Measurements from ENCODE around the gene USP37.

The USP37 gene

DNA sequence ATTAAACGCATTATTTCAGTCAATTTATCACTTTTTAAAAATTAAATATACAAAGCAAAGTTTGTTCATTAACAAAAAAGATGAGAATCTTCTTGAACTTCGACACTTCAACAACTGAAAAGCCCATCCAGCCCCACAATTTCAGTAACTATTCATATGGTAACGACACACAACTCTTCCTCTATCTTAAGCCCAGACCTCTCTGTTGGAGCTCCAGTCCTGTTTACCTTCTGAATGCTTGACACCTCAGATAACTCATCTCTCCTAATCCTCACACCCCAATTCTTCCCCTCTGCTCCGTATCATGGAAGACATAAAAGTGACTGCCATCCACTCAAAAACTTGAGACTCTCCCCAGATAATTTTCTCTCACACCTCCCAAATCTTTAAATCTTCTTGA, 12.6 kb downstream of the USP37 start:
- TF ChIP-seq, protein P1, sequence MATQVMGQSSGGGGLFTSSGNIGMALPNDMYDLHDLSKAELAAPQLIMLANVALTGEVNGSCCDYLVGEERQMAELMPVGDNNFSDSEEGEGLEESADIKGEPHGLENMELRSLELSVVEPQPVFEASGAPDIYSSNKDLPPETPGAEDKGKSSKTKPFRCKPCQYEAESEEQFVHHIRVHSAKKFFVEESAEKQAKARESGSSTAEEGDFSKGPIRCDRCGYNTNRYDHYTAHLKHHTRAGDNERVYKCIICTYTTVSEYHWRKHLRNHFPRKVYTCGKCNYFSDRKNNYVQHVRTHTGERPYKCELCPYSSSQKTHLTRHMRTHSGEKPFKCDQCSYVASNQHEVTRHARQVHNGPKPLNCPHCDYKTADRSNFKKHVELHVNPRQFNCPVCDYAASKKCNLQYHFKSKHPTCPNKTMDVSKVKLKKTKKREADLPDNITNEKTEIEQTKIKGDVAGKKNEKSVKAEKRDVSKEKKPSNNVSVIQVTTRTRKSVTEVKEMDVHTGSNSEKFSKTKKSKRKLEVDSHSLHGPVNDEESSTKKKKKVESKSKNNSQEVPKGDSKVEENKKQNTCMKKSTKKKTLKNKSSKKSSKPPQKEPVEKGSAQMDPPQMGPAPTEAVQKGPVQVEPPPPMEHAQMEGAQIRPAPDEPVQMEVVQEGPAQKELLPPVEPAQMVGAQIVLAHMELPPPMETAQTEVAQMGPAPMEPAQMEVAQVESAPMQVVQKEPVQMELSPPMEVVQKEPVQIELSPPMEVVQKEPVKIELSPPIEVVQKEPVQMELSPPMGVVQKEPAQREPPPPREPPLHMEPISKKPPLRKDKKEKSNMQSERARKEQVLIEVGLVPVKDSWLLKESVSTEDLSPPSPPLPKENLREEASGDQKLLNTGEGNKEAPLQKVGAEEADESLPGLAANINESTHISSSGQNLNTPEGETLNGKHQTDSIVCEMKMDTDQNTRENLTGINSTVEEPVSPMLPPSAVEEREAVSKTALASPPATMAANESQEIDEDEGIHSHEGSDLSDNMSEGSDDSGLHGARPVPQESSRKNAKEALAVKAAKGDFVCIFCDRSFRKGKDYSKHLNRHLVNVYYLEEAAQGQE (IDR thresholded peaks at IDR 0.05; ENCODE audit: insufficient read depth in 1 of 2, low read depth in 2 of 2, low read length in 2 of 2), result no peak
- TF ChIP-seq TAF1 (IDR thresholded peaks at IDR 0.05; ENCODE audit: borderline replicate concordance, insufficient read depth, low read length) (no peak), FOXP2 (optimal IDR thresholded peaks at IDR 0.05; ENCODE audit: borderline replicate concordance, extremely low read depth, extremely low read length, insufficient read depth) (no peak), POLR2AphosphoS5 (IDR thresholded peaks at IDR 0.05; ENCODE audit: low read depth, low read length) (no peak), SIN3A (IDR thresholded peaks at IDR 0.05; ENCODE audit: borderline replicate concordance, insufficient read depth, low read length) (no peak)

DNA sequence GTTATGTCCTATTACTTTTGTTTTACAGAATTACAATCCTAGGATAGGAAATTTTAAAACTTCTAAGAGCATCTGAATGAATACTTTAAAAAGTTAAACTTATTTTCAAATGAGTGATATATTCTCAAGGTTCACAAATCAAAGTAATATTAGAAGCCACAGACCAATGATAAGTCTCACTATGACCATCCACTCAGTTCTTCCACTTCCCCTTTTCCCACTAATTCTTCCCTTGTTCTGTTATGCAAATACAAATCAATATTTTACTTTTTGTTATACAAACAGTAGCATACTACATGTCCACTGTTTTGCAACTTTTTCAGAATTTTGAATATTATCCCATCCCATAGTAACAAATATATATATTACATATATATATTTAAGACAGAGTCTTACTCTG, 20.2 kb downstream of the USP37 start:
- no peak for TF ChIP-seq TAF1 (IDR thresholded peaks at IDR 0.05; ENCODE audit: borderline replicate concordance, insufficient read depth, low read length)
- TF ChIP-seq, protein P1 (IDR thresholded peaks at IDR 0.05; ENCODE audit: insufficient read depth in 1 of 2, low read depth in 2 of 2, low read length in 2 of 2), result no peak
- TF ChIP-seq FOXP2 (optimal IDR thresholded peaks at IDR 0.05; ENCODE audit: borderline replicate concordance, extremely low read depth, extremely low read length, insufficient read depth), result no peak
- TF ChIP-seq POLR2AphosphoS5 (IDR thresholded peaks at IDR 0.05; ENCODE audit: low read depth, low read length), result no peak
- TF ChIP-seq SIN3A (IDR thresholded peaks at IDR 0.05; ENCODE audit: borderline replicate concordance, insufficient read depth, low read length), result no peak

DNA sequence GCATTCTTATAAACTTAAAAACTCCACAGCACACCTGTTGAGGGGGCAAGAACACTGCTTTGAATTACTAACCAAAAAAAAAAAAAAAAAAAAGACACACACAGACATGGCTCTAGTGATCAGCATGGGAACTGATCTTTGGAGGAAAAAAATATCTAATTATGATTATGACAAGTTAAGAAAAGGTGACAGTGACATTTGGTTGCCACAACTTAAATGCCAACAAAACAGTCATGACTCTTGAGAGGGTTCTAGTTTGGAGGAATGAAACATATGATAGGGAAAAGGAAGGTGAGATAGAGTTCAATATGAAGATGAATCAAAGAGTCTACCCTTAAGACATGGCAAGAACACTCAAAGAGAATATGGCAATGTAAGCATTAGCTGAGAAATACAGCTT, 20.6 kb downstream of the USP37 start:
- TF ChIP-seq POLR2AphosphoS5 (IDR thresholded peaks at IDR 0.05; ENCODE audit: low read depth, low read length) (no peak), FOXP2 (optimal IDR thresholded peaks at IDR 0.05; ENCODE audit: borderline replicate concordance, extremely low read depth, extremely low read length, insufficient read depth) (no peak)

DNA sequence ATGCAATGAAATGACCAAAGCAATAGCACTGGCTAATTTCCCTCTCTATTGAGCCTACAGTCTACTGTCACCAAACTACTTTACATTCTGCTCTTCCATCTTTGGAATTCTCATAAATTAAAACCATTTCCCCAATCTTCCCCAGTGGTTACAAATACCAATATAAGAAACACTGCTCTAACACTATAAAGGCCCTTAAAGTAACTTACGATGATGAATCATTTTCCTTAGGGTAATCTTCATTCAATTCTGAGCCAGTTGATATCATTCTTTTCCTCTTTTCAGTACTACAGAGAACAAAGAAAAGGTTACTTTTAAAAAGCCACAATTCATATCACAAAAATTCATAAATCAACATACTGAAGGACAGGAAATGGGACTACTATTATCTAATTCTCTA, 22.1 kb downstream of the USP37 start:
- TF ChIP-seq TAF1 (IDR thresholded peaks at IDR 0.05; ENCODE audit: borderline replicate concordance, insufficient read depth, low read length) (no peak), SIN3A (IDR thresholded peaks at IDR 0.05; ENCODE audit: borderline replicate concordance, insufficient read depth, low read length) (no peak), POLR2AphosphoS5 (IDR thresholded peaks at IDR 0.05; ENCODE audit: low read depth, low read length) (no peak), FOXP2 (optimal IDR thresholded peaks at IDR 0.05; ENCODE audit: borderline replicate concordance, extremely low read depth, extremely low read length, insufficient read depth) (no peak)
- TF ChIP-seq, protein P1 (IDR thresholded peaks at IDR 0.05; ENCODE audit: insufficient read depth in 1 of 2, low read depth in 2 of 2, low read length in 2 of 2), result no peak

DNA sequence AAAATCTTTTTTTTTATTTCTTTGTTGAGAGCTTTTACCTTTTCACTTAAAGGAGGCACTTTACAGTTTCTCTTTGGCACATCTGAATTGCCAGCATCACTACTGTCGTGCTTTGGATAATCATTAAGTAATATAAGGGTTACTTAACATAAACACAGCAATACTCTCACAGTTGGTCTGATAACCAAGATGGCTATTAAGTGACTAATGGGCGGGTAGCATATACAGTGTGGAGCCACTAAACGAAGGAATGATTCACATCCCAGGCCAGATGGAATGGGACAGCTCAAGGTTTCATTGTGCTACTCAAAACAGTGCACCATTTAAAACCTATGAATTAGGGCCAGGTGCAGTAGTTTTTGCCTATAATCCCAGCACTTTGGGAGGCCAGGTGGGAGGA, 28.1 kb downstream of the USP37 start:
- TF ChIP-seq TAF1 (IDR thresholded peaks at IDR 0.05; ENCODE audit: borderline replicate concordance, insufficient read depth, low read length) (no peak), FOXP2 (optimal IDR thresholded peaks at IDR 0.05; ENCODE audit: borderline replicate concordance, extremely low read depth, extremely low read length, insufficient read depth) (no peak), POLR2AphosphoS5 (IDR thresholded peaks at IDR 0.05; ENCODE audit: low read depth, low read length) (no peak), SIN3A (IDR thresholded peaks at IDR 0.05; ENCODE audit: borderline replicate concordance, insufficient read depth, low read length) (no peak)
- TF ChIP-seq, protein P1 (IDR thresholded peaks at IDR 0.05; ENCODE audit: insufficient read depth in 1 of 2, low read depth in 2 of 2, low read length in 2 of 2), result no peak

Measured in PFSK-1 (cell line).